Body of pancreas (tissue), 4 donors: ENCODE results near the gene ATP10A.

ENCODE experiments used
- POLR2A ChIP-seq, 3 donors: fragments of 450-650 bp; IDR thresholded peaks; one replicate each; pipeline ENCODE4 v1.6.1; 2016; ENCODE audit warnings: antibody characterized with exemption in 3 of 3, mild to moderate bottlenecking in 2 of 3
- TF ChIP-seq, protein P1 (sequence below), 7 experiments: fragments of 450-650 bp in 4 of 7; fragments of 200-600 bp in 3 of 7; sonication (generic) in 3 of 7; IDR thresholded peaks; one replicate each; pipeline ENCODE4 v1.5.1; 2016 to 2019; ENCODE audit warnings: antibody characterized with exemption in 7 of 7

DNA sequence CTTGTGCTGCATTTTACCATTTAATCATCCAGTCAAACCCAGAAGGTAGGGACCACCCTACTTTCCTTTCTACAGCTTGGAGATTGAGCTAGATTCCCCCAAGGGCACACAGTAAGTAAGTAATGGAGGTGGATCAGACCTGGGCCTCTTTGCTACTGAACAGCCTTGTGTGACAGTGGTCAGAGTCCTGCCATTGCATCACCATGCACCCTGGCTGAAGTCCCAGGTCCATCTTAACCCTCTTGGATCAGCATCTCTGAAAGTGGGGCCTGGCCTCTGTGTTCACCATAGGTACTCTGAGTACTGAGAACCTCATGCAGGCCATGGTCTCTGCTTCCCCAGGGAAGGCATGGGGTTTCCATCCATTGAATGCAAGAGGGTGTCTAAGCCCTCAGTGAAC is 34.5 kb upstream of the ATP10A start:
- TF ChIP-seq, protein P1, sequence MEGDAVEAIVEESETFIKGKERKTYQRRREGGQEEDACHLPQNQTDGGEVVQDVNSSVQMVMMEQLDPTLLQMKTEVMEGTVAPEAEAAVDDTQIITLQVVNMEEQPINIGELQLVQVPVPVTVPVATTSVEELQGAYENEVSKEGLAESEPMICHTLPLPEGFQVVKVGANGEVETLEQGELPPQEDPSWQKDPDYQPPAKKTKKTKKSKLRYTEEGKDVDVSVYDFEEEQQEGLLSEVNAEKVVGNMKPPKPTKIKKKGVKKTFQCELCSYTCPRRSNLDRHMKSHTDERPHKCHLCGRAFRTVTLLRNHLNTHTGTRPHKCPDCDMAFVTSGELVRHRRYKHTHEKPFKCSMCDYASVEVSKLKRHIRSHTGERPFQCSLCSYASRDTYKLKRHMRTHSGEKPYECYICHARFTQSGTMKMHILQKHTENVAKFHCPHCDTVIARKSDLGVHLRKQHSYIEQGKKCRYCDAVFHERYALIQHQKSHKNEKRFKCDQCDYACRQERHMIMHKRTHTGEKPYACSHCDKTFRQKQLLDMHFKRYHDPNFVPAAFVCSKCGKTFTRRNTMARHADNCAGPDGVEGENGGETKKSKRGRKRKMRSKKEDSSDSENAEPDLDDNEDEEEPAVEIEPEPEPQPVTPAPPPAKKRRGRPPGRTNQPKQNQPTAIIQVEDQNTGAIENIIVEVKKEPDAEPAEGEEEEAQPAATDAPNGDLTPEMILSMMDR (IDR thresholded peaks at IDR 0.05): no peak
- TF ChIP-seq POLR2A (IDR thresholded peaks at IDR 0.05): no peak
